NB4 (cell line): Measurements from ENCODE around the gene CYP19A1.
"Not testable (repeated sequence)": the region's sequence is repeated elsewhere in the genome, so short reads cannot be mapped to it uniquely, and the experiment has no call there.

Source experiments
- MAX ChIP-seq: IDR thresholded peaks from 2 replicates; pipeline ENCODE4 v1.6.1; 2011; ENCODE audit warnings: low read depth, low read length
- POLR2A ChIP-seq: IDR thresholded peaks from 2 replicates; pipeline ENCODE4 v1.6.1; 2011; ENCODE audit warnings: mild to moderate bottlenecking; ENCODE audit not compliant: insufficient read length; ENCODE audit errors: extremely low read depth

GRCh38 chr15:51188791-51189190, 149.6 kb downstream of the CYP19A1 start:
- TF ChIP-seq POLR2A, MAX: not testable (repeated sequence)
